ENCODE data around the gene LRRN1.
A peak's percentile ranks its signal among the peaks of the same experiment; 100 is the strongest.

Gene LRRN1

GRCh38 chr3:3783210-3783609 lies 16.0 kb upstream of the LRRN1 start:
- in situ Hi-C loops (cut with HindIII; ENCODE audit: low sequenced_read_pairs), result no loop called here
- no peak for DNase-seq (ENCODE audit: low read depth)
- H3K4me3 ChIP-seq (ENCODE audit: low read depth, low read length), result no peak overlapping the region
- TF ChIP-seq CTCF (IDR thresholded peaks at IDR 0.05; ENCODE audit: low read depth, low read length, missing control alignments), result no peak

GRCh38 chr3:3783696-3784095 lies 15.5 kb upstream of the LRRN1 start:
- no peak for DNase-seq (ENCODE audit: low read depth)
- in situ Hi-C loops (cut with HindIII; ENCODE audit: low sequenced_read_pairs), result no loop called here
- TF ChIP-seq CTCF (IDR thresholded peaks at IDR 0.05; ENCODE audit: low read depth, low read length, missing control alignments), result no peak
- H3K4me3 ChIP-seq (ENCODE audit: low read depth, low read length), result no peak overlapping the region

- in situ Hi-C loops (cut with HindIII; ENCODE audit: low sequenced_read_pairs), result no loop called here
- TF ChIP-seq CTCF (IDR thresholded peaks at IDR 0.05; ENCODE audit: low read depth, low read length, missing control alignments), result no peak
- no peak for DNase-seq (ENCODE audit: low read depth)
- H3K4me3 ChIP-seq (ENCODE audit: low read depth, low read length), result no peak overlapping the region
Observed at GRCh38 chr3:3792391-3792790, 6.8 kb upstream of the LRRN1 start.

- DNase-seq (ENCODE audit: low read depth), result no peak
- in situ Hi-C loops (cut with HindIII; ENCODE audit: low sequenced_read_pairs), result no loop called here
- H3K4me3 ChIP-seq (ENCODE audit: low read depth, low read length), result peak overlapping the region; percentile 66
- TF ChIP-seq CTCF (IDR thresholded peaks at IDR 0.05; ENCODE audit: low read depth, low read length, missing control alignments), result no peak
Observed at GRCh38 chr3:3798631-3799113, 559 bp upstream of the LRRN1 start.

GRCh38 chr3:3800080-3800455 lies 837 bp downstream of the LRRN1 start:
- no peak for DNase-seq (ENCODE audit: low read depth)
- no peak for TF ChIP-seq CTCF (IDR thresholded peaks at IDR 0.05; ENCODE audit: low read depth, low read length, missing control alignments)
- H3K4me3 ChIP-seq (ENCODE audit: low read depth, low read length), result peak overlapping the region; percentile 66
- in situ Hi-C loops (cut with HindIII; ENCODE audit: low sequenced_read_pairs), result no loop called here

- DNase-seq (ENCODE audit: low read depth), result no peak
- TF ChIP-seq CTCF (IDR thresholded peaks at IDR 0.05; ENCODE audit: low read depth, low read length, missing control alignments), result no peak
- H3K4me3 ChIP-seq (ENCODE audit: low read depth, low read length), result peak overlapping the region; percentile 66
- in situ Hi-C loops (cut with HindIII; ENCODE audit: low sequenced_read_pairs), result no loop called here
Observed at GRCh38 chr3:3800685-3801493, 1.7 kb downstream of the LRRN1 start.

Measured in astrocyte of the cerebellum (primary cell).